IPS-15b (cell line): ENCODE results near the gene ADAMTS8.

Experiments used
- H3K27me3 ChIP-seq: one replicate; pipeline ENCODE4 v1.6.1; 2013; ENCODE audit warnings: low read length; ENCODE audit not compliant: control insufficient read depth, insufficient read depth
- H3K36me3 ChIP-seq: one replicate; pipeline ENCODE4 v1.6.1; 2013; ENCODE audit warnings: low read length; ENCODE audit not compliant: control insufficient read depth, insufficient read depth
- H3K4me1 ChIP-seq: one replicate; pipeline ENCODE4 v1.6.1; 2013; ENCODE audit warnings: mild to moderate bottlenecking, low read length; ENCODE audit not compliant: control insufficient read depth, insufficient read depth
- H3K4me3 ChIP-seq: one replicate; pipeline ENCODE4 v1.5.1; 2013; ENCODE audit warnings: low read depth, low read length
- H3K9ac ChIP-seq: one replicate; pipeline ENCODE4 v1.6.1; 2013; ENCODE audit warnings: low read depth, mild to moderate bottlenecking, low read length
- H3K9me3 ChIP-seq: one replicate; pipeline ENCODE4 v1.6.1; 2013; ENCODE audit warnings: mild to moderate bottlenecking, low read length; ENCODE audit not compliant: control insufficient read depth, insufficient read depth

Gene ADAMTS8

DNA sequence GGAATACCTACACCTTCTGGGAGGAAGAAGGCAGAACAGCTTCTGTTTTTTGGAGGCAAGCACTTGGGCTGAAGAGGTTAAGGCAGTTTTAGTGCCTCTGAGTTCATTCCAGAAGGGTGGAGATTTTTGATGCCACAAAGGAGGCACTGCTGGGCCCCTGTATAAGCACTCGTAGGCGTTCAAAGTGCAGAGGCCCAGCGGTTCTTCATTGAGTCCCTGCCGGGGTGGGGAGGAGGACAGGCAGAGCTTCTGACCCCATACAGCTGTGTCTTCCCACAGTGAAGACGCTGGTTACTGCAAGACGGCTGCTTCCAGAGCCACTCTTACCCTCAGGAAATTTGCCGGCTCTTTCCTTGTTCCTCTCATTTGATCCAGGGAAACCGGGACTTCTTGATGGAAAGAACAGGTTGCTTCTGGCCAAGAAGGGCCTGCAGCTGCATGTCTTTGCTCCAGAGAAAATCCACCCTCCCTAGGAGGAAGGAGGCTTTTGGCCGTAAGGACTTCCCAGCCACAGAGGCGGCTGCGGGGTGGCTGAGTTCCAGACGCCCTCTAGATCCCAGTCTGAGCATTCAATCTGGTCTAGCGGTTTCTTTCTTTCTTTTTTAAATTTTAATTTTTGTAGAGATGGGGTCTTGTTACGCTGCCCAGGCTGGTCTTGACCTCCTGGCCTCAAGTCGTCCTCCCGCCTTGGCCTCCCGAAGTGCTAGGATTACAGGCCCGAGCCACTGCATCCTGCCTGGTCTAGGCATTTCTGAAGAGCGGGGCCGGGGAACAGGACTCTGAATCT, 29.4 kb upstream of the ADAMTS8 start:
- no peaks in the 10 kb centered on the region for H3K4me1 ChIP-seq
- H3K27me3 ChIP-seq: peaks cover 42% of the 10 kb centered on the region
- H3K9ac ChIP-seq: no peak overlapping the region
- no peaks in the 10 kb centered on the region for H3K36me3 ChIP-seq
- H3K4me3 ChIP-seq: no peak overlapping the region
- H3K9me3 ChIP-seq: no peaks in the 10 kb centered on the region

DNA sequence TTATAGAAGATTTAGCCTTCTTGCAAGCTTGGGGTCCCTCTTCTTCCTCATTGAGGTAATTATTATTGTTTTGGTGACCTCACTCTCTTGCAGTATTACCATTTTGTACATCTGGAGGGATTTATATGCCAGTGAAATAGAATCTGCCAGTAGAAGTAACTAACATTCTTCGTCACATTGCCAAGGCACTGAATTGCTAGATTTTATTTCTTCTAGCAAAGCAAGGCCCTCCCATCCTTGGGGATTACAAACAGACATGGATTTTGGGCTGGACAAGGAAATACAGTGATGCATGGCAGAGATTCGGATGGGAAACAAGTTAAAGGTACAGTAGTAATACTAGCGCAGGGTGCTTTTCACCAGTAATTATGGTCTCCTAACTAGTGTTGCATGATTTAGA, 27.9 kb upstream of the ADAMTS8 start:
- H3K27me3 ChIP-seq: peaks cover 55% of the 10 kb centered on the region
- no peaks in the 10 kb centered on the region for H3K4me1 ChIP-seq
- no peak overlapping the region for H3K4me3 ChIP-seq
- H3K9ac ChIP-seq: no peak overlapping the region
- H3K36me3 ChIP-seq: no peaks in the 10 kb centered on the region
- no peaks in the 10 kb centered on the region for H3K9me3 ChIP-seq

- H3K36me3 ChIP-seq: no peaks in the 10 kb centered on the region
- peaks cover 62% of the 10 kb centered on the region for H3K27me3 ChIP-seq
- H3K4me1 ChIP-seq: no peaks in the 10 kb centered on the region
- no peak overlapping the region for H3K4me3 ChIP-seq
- no peak overlapping the region for H3K9ac ChIP-seq
- no peaks in the 10 kb centered on the region for H3K9me3 ChIP-seq
Observed at GRCh38 chr11:130455483-130456127, 27.2 kb upstream of the ADAMTS8 start.

DNA sequence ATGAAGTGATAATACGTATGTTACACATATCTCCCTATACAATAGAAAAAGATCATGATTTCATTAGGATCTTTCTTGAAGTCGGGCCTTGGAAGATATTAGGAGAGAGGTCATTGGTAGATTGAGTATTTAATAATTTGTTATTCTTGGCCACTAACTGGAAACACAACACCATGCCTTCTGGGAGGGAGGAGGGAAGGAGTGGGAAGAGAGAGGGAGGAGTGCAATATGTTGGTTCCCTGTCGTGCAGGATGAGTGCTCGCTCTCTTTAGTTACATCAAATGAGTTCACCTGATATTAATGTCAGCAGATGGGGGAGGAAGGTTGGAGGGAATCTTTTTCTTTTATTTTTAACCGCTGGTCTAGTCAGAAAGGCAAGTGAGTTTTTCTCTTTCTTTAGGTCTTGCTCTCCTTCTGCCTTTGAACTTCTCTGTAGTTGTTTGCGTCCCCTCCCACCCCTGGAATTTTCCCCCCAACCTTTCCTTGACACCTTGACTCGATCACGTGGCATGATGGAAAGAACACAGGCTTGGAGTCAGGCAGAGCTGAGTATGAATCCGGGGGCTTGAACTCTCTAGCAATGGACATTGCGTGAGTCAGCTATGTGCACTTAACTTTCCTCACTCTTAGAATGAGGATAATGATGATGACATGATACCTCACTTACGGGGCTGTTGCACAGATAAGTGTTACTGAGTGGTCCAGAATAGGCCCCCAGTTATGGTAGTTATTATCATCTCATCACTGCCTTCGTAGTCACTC, 26.3 kb upstream of the ADAMTS8 start:
- Histone ChIP-seq H3K36me3 (no peaks in the 10 kb centered on the region), H3K9ac (no peak overlapping the region), H3K4me1 (peaks cover 2% of the 10 kb centered on the region), H3K4me3 (no peak overlapping the region), H3K27me3 (peaks cover 70% of the 10 kb centered on the region), H3K9me3 (no peaks in the 10 kb centered on the region)

DNA sequence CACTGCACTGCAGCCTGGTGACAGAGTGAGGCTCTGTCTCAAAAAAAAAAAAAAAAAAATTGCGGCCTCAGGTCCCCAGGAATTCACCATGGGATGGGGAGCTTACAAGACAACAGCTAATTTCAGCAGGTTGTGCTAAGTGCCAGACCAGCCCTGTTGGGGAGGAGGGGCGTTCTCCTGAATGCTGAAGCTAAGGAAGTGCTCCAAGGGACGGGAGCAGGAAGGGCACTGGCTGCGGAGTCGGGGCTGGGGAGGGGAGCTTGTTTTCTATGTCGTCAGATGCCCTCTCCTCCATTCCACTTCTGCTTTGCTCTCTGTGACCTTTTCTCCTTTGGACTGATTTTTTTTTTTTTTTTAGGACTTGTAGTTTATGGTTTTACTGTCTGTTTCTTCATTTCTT, 24.5 kb upstream of the ADAMTS8 start:
- Histone ChIP-seq H3K4me3 (no peak overlapping the region), H3K9ac (no peak overlapping the region), H3K36me3 (no peaks in the 10 kb centered on the region), H3K27me3 (peaks cover 79% of the 10 kb centered on the region), H3K9me3 (no peaks in the 10 kb centered on the region), H3K4me1 (peaks cover 3% of the 10 kb centered on the region)

GRCh38 chr11:130452176-130452575, 23.8 kb upstream of the ADAMTS8 start:
- peaks cover 3% of the 10 kb centered on the region for H3K4me1 ChIP-seq
- H3K27me3 ChIP-seq: peaks cover 76% of the 10 kb centered on the region
- no peak overlapping the region for H3K4me3 ChIP-seq
- no peak overlapping the region for H3K9ac ChIP-seq
- H3K9me3 ChIP-seq: no peaks in the 10 kb centered on the region
- H3K36me3 ChIP-seq: no peaks in the 10 kb centered on the region

GRCh38 chr11:130451231-130452019, 23.0 kb upstream of the ADAMTS8 start:
- H3K4me1 ChIP-seq: peaks cover 3% of the 10 kb centered on the region

DNA sequence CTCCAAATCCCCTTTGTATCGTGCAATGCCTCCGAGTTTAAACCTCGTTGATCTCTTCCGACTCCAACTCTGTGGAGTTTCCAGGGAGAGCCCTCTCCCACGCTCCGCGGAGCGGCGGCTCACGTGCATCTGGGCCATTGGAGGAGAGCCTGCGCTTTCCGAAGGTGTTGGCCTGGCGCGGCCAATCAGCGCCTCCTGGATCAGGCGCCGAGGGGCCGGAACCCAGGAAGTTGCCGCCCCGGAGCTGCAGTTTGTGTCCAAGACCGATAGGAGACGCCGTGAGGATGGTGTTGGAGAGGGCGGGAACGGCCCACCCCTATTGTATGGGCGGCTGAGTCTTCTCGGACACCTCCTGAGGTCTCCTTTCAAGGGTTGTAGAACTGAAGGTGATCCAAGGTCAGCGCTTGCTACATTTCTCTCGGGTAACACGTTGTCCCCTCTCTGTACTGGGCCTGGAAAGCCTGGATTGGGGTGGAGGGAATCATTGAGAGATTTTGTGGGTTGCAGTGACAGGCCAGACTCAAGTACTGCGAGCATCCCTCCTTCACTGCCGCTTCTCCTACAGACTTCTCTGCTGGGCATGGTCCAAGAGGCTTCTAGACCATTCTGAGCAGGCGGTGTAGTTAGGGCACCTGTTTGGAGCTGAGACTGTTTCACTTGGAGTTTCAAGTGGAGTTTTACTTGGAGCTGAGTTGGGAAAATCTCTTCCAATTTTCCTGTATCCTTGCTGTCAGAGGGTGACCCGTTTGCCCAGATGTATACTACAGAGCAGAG, 21.8 kb upstream of the ADAMTS8 start:
- peaks cover 81% of the 10 kb centered on the region for H3K27me3 ChIP-seq

More at GRCh38 chr11:130451231-130452019, 23.0 kb upstream of the ADAMTS8 start:
- no peak overlapping the region for H3K9ac ChIP-seq
- no peaks in the 10 kb centered on the region for H3K36me3 ChIP-seq
- peaks cover 80% of the 10 kb centered on the region for H3K27me3 ChIP-seq
- H3K9me3 ChIP-seq: no peaks in the 10 kb centered on the region
- no peak overlapping the region for H3K4me3 ChIP-seq

DNA sequence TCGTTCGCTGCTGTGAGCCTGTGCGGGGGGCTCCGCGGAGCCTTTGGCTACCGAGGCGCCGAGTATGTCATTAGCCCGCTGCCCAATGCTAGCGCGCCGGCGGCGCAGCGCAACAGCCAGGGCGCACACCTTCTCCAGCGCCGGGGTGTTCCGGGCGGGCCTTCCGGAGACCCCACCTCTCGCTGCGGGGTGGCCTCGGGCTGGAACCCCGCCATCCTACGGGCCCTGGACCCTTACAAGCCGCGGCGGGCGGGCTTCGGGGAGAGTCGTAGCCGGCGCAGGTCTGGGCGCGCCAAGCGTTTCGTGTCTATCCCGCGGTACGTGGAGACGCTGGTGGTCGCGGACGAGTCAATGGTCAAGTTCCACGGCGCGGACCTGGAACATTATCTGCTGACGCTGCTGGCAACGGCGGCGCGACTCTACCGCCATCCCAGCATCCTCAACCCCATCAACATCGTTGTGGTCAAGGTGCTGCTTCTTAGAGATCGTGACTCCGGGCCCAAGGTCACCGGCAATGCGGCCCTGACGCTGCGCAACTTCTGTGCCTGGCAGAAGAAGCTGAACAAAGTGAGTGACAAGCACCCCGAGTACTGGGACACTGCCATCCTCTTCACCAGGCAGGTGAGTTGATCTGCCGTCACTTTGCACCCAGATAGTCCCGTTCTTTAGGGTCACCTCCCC, 21.0 kb upstream of the ADAMTS8 start:
- Histone ChIP-seq H3K9me3 (no peaks in the 10 kb centered on the region), H3K4me3 (peak overlapping the region; percentile 65), H3K9ac (no peak overlapping the region), H3K4me1 (peaks cover 3% of the 10 kb centered on the region), H3K27me3 (peaks cover 76% of the 10 kb centered on the region), H3K36me3 (no peaks in the 10 kb centered on the region)

More for the DNA sequence above, 21.8 kb upstream of the ADAMTS8 start:
- peak overlapping the region; percentile 65 for H3K4me3 ChIP-seq
- H3K36me3 ChIP-seq: no peaks in the 10 kb centered on the region
- no peak overlapping the region for H3K9ac ChIP-seq
- peaks cover 3% of the 10 kb centered on the region for H3K4me1 ChIP-seq
- H3K9me3 ChIP-seq: no peaks in the 10 kb centered on the region

- peak within 1 kb of the TSS; percentile 65 for H3K4me3 ChIP-seq
- H3K4me1 ChIP-seq: peaks cover 3% of the 10 kb centered on the region
- peaks cover 72% of the 10 kb centered on the region for H3K27me3 ChIP-seq
- no peak within 1 kb of the TSS for H3K9ac ChIP-seq
- H3K36me3 ChIP-seq: no peaks in the 10 kb centered on the region
- no peaks in the 10 kb centered on the region for H3K9me3 ChIP-seq
Observed at GRCh38 chr11:130448416-130449309, 20.3 kb upstream of the ADAMTS8 start, which contains the start of gene ADAMTS15. TSS of gene ADAMTS15 (plus strand) at chr11:130448645. CDS start at chr11:130448974, 329 bp downstream.
